GM12801 (cell line): ENCODE results near the gene ITGAX.

Experiments used
- TF ChIP-seq, protein P1 (sequence below): IDR thresholded peaks from one replicate; pipeline ENCODE4 v1.5.1; 2011; ENCODE audit warnings: control low read depth; ENCODE audit not compliant: insufficient read length; ENCODE audit errors: extremely low read depth

Gene ITGAX

DNA sequence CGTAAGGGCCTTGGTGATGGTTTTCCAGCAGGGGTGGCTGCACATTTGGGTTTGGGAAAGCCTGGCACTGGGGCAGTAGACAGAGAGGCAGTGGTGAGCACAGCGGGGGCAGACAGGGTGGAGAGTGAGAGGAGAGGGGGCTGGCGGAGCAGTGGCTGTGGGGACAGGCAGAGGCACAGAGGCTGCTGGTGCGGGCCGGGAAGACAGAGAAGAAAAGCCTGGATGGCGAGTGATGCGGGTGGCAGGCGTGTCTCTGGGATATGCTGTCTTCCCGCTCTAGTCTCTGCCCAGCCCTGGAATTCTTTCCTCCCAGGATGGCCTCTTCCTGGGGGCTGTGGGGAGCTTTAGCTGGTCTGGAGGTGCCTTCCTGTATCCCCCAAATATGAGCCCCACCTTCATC is 55.1 kb downstream of the ITGAX start:
- TF ChIP-seq, protein P1, sequence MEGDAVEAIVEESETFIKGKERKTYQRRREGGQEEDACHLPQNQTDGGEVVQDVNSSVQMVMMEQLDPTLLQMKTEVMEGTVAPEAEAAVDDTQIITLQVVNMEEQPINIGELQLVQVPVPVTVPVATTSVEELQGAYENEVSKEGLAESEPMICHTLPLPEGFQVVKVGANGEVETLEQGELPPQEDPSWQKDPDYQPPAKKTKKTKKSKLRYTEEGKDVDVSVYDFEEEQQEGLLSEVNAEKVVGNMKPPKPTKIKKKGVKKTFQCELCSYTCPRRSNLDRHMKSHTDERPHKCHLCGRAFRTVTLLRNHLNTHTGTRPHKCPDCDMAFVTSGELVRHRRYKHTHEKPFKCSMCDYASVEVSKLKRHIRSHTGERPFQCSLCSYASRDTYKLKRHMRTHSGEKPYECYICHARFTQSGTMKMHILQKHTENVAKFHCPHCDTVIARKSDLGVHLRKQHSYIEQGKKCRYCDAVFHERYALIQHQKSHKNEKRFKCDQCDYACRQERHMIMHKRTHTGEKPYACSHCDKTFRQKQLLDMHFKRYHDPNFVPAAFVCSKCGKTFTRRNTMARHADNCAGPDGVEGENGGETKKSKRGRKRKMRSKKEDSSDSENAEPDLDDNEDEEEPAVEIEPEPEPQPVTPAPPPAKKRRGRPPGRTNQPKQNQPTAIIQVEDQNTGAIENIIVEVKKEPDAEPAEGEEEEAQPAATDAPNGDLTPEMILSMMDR = no peak

DNA sequence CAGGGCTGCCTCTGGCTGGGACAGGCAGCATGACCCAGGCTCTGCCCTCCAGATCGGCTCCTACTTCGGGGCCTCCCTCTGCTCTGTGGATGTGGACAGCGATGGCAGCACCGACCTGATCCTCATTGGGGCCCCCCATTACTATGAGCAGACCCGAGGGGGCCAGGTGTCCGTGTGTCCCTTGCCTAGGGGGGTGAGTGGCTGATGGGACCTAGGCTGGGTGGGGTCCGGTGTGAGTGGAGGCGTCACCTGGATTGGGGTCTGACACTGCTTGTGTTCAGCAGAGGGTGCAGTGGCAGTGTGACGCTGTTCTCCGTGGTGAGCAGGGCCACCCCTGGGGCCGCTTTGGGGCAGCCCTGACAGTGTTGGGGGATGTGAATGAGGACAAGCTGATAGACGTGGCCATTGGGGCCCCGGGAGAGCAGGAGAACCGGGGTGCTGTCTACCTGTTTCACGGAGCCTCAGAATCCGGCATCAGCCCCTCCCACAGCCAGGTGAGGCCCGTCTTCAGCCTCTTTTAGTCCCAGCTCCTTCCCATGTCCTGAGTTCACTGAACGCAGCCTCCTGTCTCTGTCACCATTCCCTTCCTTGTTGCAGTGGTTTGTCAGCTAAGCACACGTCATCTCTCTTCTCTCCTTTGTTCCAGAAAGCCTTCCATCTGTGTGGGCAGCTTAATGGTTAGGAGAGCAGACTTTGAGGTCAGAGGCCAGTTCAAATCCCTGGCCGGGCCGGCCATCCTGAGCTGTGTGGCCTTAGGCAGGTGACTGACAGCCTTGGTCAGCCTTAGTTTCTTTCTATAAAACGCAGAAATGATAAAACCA is 56.3 kb downstream of the ITGAX start:
- TF ChIP-seq, protein P1 = no peak

DNA sequence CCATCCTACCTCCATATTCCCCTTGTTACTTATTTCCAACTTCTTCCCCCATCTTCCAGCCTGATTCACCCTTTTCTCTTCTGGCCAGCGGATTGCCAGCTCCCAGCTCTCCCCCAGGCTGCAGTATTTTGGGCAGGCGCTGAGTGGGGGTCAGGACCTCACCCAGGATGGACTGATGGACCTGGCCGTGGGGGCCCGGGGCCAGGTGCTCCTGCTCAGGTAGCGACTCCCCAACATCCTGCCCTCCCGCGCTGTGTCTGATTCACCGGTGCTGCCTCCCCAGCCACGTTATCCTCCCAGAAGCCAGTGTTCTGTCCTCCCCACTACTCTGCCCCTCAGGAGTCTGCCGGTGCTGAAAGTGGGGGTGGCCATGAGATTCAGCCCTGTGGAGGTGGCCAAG is 57.8 kb downstream of the ITGAX start:
- TF ChIP-seq, protein P1 = no peak

DNA sequence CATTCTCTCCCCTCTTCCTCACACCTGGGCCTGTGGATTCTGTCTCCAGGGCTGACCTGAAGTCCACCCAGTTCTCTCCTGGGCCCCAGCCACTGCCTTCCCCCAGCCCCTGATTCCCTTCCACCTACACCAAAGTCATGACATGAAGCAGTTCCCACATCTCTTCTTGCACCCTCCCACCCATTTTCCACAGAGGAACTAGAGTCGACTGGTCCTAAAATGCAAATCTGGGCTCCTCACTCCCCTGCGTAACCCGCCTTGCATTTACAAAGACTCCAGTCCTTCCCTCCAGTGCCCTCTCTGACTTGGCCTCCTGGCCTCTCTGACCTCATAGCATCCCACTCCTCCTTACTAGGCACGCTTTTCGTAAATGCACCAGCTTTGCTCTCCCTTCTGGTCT is 58.4 kb downstream of the ITGAX start:
- TF ChIP-seq, protein P1 = no peak

DNA sequence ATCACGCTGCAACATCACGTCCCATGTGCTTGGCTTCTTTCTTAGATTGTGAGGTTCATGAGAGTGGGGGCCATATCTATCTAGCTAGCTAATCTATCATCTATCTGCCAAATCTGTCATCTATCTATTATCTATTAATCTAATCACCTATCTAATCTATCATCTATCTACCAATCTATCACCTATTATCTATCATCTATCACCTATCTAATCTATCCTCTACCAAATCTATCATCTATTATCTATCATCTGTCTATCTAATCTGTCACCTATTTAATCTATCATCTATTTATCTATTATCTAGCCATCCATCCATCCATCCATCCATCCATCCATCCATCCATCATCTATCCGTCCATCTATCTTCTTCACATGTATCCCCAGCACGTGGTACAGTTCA is 59.0 kb downstream of the ITGAX start:
- TF ChIP-seq, protein P1 = no peak

DNA sequence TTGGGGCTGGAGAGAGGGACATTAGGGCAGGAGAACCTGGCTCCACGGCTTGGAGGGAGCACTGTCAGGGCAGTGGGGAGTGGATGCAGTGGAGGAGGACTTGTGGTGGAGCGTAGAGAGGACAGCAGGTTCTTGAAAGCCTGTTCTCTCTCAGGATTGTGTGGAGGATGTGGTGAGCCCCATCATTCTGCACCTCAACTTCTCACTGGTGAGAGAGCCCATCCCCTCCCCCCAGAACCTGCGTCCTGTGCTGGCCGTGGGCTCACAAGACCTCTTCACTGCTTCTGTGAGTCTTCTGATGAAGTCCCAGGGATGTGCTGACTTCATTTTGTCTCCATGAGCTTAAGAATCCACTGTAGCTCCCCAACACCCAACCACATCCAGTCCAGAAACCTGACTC is 59.7 kb downstream of the ITGAX start:
- TF ChIP-seq, protein P1 = no peak

DNA sequence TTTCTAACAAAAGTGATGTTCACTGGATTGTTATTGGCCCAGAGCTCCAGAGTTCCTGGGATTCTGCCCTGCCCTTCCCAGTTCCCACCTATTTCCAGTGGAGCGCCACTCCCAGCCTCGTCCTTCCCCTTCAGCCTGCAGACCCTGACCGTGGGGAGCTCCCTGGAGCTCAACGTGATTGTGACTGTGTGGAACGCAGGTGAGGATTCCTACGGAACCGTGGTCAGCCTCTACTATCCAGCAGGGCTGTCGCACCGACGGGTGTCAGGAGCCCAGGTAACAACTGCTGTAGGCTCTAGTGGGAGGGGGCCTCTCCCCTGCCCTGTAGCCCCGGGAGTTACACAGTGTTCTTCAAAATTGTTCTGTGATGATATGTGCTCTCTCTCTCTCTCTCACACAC is 61.4 kb downstream of the ITGAX start:
- TF ChIP-seq, protein P1 = no peak
